Activated T-cell treated with anti-CD3 and anti-CD28 coated beads for 48 hours (primary cell): ENCODE measurements around the gene PAX3.
"Not testable (repeated sequence)": the region's sequence is repeated elsewhere in the genome, so short reads cannot be mapped to it uniquely, and the experiment has no call there.

ENCODE experiments used
- DNase-seq: peaks from one replicate; pipeline ENCODE4 v3.0.0-alpha.2; 2020; ENCODE audit warnings: low read depth

The PAX3 gene

GRCh38 chr2:222213049-222213448, 85.7 kb downstream of the PAX3 start:
- no peak for DNase-seq

DNA sequence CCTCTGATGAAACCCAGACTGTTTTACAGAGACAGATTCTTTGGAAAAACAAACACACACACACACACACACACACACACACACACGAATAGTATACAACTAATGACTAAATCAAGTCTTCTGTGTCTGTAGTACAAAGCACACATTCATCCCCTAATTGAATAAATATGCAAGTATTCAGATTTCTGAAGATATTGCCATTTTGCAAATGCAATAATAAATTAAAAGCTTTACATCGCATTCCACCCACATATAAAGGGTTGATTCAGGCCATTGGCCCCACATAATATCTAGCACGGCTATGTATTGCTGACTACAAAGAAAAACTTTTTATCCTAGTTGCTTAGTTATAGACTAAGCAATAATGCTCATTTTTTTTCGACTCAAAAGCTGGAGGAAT, 86.2 kb downstream of the PAX3 start:
- no peak for DNase-seq

DNA sequence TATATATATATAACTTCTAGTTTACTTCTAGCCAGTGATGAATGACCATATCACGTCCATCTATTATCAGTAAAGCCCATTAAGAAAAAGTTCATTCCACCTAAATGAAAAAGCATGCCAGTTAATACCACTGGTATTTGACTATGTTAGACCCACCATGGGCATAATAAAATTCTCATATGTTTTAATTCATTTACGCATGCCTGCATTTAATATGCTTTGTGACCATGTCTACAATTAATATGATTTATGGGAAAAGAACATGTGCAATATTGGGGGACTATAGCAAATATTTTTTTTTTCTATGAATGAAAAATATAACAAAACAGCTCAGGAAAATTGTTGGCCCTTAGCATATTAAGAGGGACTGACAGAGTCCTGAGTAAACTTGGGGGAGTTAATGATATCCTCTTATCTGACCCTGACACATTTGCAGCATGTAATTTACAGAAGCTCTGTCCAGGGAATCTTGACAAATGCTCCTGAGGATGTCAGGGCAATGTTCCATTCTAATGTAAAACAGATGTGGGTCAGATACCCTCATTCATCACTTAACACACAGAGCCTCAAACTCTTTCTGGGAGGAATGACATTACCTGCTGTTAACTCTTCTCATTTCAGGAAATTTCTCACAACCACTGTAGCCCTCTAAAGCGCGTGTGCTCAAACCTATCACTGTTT, 90.6 kb downstream of the PAX3 start:
- no peak for DNase-seq

DNA sequence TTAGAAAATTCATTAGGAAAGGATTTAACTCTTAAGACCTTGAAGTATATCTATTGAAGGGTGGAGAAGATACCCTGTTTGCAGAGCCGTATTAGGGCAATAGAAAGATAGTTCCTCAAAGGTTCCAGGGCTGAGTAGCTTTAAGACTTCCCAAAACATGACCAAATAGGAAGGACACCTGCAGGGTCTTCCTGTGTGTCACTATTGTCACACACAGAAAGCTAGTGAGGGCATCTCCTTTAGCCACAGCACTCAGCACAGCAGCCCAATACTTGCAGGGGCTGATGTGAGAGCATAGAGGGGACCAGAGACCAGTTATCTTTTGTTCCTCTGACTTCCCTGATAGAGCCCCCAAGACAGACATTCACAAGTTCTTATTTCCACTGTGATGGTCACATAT, 93.7 kb downstream of the PAX3 start:
- no peak for DNase-seq

DNA sequence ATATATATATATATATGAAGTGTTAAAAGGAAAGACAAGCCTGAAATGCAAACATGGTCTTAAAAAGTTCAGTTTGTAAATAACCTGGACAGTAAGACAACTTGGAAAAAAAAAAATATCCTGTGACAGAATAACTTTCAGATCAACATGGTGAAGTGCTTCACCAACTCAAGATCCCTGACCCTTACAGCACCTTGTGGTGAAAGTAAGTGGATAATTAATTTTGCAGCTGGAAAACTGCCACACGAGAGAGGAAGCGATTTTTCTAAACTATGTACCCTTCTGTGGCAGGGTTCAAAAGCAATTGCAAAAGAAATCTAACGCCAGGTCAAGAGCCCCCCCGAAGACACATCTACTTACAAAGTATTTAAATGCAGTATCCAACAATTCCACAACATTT, 95.8 kb downstream of the PAX3 start:
- DNase-seq = no peak

GRCh38 chr2:222196159-222196558, 102.6 kb downstream of the PAX3 start:
- no peak for DNase-seq

DNA sequence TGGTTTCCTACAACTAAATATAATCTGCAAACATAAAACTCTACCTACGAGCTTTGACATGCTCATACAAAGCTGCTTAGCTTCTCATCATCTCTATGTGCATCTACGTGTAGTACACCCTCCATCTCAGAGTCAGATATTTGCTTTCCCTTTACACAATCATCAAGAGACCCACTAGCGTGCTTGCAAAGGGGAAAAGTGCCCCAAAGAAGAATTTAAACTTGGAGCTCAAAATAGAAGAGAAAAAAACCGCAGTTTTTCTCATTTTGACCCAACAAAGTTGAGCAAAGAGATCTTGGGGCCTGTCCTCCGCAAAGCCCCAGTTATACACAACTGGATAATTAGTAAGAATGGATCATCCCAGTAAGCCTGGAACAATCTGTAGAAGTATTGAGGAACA, 104.1 kb downstream of the PAX3 start:
- DNase-seq = no peak

DNA sequence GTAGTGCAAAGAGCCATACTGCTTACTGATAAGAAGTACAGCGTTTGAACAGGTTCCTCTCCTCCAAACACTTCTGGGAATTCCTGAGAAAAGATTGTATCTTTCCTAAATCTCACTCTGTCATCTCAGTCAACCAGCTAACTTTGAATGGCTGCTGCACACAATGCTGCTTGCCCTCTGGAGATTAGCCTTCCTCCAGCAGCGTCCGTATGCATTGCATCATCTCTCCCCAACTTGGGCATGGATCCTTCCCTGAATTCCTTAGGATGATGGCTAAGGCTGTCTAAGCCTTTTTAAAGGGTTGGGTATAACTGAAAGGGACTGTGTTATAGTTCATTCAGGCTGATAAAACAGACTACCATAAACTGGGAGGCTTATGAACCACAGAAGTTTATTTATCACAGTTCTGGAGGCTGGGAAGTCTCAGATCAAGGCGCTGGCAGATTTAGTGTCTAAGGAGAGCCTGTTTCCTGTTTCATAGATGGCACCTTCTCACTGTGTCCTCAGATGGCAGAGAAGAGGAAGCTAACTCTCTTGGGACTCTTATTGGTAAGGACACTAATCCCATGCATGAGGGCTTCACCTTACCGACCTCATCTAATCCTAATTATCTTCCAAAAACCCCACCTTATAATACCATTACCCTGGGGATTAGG, 105.3 kb downstream of the PAX3 start:
- no peak for DNase-seq

- DNase-seq = no peak
These were observed 118.2 kb downstream of the PAX3 start for GRCh38 chr2:222180619-222181018.

DNA sequence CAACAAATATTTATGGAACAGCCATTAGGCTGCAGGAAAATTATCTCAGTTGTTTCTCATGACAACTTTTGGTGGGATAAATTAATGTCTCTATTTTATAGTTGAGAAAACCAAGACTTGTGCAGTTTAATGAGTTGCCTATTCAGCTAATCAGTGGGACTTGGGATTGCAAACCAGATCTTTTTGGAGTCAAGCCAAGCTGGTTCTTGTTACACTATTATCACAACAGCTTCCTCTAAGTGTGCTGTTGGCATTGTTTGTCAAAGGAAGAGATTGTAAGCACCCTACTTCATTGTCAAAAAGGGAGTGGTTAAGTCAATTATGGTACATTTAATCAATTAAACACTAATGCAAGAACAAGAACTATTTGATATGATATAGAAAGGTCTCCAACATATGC, 119.2 kb downstream of the PAX3 start:
- no peak for DNase-seq

- DNase-seq = no peak
These were observed 120.3 kb downstream of the PAX3 start for GRCh38 chr2:222178450-222178849.

GRCh38 chr2:222176890-222177289, 121.9 kb downstream of the PAX3 start:
- no peak for DNase-seq

DNA sequence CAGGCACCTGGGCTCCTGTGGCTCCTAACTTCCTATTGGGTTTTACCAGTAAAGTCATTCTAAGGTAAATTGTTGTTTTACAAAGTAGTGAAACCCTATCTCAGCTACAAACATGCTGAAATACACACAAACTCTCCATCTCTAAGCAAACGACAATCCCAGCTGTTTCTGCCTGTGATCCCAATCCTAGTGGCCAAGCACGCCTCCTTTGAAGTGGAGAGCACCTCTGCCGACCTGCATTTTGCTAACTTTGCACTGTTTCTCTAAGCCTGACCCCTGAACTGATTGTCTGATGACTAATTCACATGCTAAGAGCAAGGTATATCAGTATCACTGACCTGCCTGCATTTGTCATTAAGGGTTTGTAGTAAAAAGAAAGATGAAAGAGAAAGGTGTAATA, 124.3 kb downstream of the PAX3 start:
- no peak for DNase-seq

GRCh38 chr2:222169346-222169745, 129.5 kb downstream of the PAX3 start:
- no peak for DNase-seq

DNA sequence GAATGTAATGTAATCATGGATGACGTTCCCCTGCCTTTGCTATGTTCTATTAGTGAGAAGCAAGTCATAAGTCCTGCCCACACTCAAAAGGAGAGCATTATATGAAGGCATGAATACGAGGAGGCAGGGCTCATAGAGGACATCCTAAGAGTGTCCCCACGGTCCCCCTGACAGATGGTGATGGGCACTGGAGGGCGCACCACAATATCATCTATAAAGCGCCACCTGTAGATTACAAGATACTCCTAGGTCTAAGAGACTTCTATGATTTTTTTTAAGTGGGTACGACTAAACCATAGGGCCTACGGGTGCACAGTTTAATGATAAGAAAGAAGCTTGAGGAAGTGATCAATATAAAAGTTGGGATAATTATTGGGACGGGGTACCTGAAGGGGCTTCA, 131.0 kb downstream of the PAX3 start:
- DNase-seq = no peak

- DNase-seq = no peak
These were observed 137.9 kb downstream of the PAX3 start for GRCh38 chr2:222160944-222161343.

- no peak for DNase-seq
These were observed 138.7 kb downstream of the PAX3 start for GRCh38 chr2:222160125-222160524.

DNA sequence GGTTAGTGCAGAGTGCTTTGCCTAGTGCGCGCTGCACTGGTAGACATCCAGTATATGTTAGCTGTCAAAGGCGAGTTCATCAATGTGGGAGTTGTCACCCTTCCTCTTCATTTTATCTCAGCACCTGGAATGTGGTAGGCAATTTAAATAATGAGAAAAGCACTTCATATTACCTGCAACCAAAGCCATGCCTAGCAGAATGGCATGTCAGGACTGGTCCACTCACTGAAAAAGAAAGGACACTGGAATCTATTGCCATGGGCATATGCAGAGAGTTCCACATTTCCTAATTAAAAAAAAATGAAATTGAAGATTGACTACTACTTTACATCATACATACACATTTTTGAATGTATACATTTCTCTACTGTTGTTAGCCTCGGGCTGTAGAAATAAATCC, 139.6 kb downstream of the PAX3 start:
- no peak for DNase-seq

DNA sequence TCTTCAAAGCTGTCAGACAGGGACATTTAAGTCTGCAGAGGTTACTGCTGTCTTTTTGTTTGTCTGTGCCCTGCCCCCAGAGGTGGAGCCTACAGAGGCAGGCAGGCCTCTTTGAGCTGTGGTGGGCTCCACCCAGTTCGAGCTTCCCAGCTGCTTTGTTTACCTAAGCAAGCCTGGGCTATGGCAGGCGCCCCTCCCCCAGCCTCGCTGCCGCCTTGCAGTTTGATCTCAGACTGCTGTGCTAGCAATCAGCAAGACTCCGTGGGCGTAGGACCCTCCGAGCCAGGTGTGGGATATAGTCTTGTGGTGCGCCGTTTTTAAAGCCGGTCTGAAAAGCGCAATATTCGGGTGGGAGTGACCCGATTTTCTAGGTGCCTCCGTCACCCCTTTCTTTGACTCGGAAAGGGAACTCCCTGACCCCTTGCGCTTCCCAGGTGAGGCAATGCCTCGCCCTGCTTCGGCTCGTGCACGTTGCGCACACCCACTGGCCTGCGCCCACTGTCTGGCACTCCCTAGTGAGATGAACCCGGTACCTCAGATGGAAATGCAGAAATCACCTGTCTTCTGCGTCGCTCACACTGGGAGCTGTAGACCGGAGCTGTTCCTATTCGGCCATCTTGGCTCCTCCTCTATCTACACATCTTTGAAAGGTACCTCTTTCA, 143.7 kb downstream of the PAX3 start:
- not testable (repeated sequence) for DNase-seq
